MM.1S (cell line): ENCODE measurements around the gene TMEM178B.

Experiments used
- EZH2phosphoT487 ChIP-seq: fragments of 300-600 bp; sonication (generic); IDR thresholded peaks from 2 replicates; pipeline ENCODE4 v1.6.1; 2018; ENCODE audit warnings: antibody characterized with exemption, low read length
- TF ChIP-seq, protein P1 (sequence below): fragments of 300-600 bp; sonication (generic); IDR thresholded peaks from 2 replicates; pipeline ENCODE4 v1.5.1; 2016; ENCODE audit warnings: antibody characterized with exemption, low read length, mixed read lengths

DNA sequence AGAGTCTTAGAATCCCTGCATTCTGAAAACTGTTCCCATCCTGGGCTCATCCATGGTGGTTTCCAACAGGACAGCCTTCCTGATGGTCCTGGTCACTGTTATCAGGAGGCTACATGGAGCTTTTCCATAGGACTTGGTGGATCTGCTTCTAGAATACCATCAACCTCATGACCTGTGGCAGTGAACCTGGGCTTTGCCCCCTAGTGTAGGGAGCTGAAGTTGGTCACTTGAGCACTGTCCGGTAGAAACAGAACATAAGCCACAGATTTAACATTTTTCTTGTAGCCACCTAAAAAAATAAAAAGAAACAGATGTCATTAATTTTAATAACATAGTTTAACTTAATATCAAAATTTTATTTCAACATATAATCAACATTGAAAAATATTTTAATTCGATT lies 165.8 kb downstream of the TMEM178B start:
- no peak for TF ChIP-seq EZH2phosphoT487
- TF ChIP-seq, protein P1, sequence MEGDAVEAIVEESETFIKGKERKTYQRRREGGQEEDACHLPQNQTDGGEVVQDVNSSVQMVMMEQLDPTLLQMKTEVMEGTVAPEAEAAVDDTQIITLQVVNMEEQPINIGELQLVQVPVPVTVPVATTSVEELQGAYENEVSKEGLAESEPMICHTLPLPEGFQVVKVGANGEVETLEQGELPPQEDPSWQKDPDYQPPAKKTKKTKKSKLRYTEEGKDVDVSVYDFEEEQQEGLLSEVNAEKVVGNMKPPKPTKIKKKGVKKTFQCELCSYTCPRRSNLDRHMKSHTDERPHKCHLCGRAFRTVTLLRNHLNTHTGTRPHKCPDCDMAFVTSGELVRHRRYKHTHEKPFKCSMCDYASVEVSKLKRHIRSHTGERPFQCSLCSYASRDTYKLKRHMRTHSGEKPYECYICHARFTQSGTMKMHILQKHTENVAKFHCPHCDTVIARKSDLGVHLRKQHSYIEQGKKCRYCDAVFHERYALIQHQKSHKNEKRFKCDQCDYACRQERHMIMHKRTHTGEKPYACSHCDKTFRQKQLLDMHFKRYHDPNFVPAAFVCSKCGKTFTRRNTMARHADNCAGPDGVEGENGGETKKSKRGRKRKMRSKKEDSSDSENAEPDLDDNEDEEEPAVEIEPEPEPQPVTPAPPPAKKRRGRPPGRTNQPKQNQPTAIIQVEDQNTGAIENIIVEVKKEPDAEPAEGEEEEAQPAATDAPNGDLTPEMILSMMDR = no peak
